Neural cell (in vitro differentiated cells): ENCODE data around the gene FRY. TPM values are rescaled to one million over a fixed set of nuclear protein-coding genes. Genes with fewer than 3 reads are reported as not detected.

Experiments
- H2AFZ ChIP-seq: fragments of 200-600, 300-800 bp; sonication (generic), shearing (Covaris generic); 2 replicates; pipeline ENCODE4 v1.6.0; 2014; ENCODE audit warnings: low read depth, mild to moderate bottlenecking, antibody characterized with exemption, low read length, moderate library complexity
- H3F3A ChIP-seq: fragments of 200-600 bp; shearing (Covaris generic); 2 replicates; pipeline ENCODE4 v1.6.1; 2016; ENCODE audit warnings: mild to moderate bottlenecking, moderate library complexity, mixed read lengths, antibody characterized with exemption, low read length; ENCODE audit not compliant: insufficient read depth, poor library complexity, severe bottlenecking
- H3K27ac ChIP-seq: fragments of 200-600, 300-800 bp; sonication (generic), shearing (Covaris generic); 2 replicates; pipeline ENCODE4 v1.5.1; 2014; ENCODE audit warnings: mild to moderate bottlenecking, low read length, moderate library complexity
- H3K27me3 ChIP-seq: fragments of 300-800, 200-600 bp; sonication (generic), shearing (Covaris generic); 2 replicates; pipeline ENCODE4 v1.6.0; 2014; ENCODE audit warnings: mild to moderate bottlenecking, low read depth, low read length, moderate library complexity; ENCODE audit not compliant: insufficient read depth
- H3K36me3 ChIP-seq: fragments of 300-800, 200-600 bp; sonication (generic), shearing (Covaris generic); 2 replicates; pipeline ENCODE4 v1.5.1; 2014; ENCODE audit warnings: mild to moderate bottlenecking, antibody characterized with exemption, low read length, moderate library complexity; ENCODE audit not compliant: insufficient read depth
- H3K4me2 ChIP-seq: fragments of 300-800, 200-600 bp; sonication (generic), shearing (Covaris generic); 2 replicates; pipeline ENCODE4 v1.6.0; 2014; ENCODE audit warnings: mild to moderate bottlenecking, low read length
- H3K4me3 ChIP-seq: fragments of 300-800, 200-600 bp; sonication (generic), shearing (Covaris generic); 2 replicates; pipeline ENCODE4 v1.5.1; 2014; ENCODE audit warnings: mild to moderate bottlenecking, low read length, moderate library complexity
- H3K79me2 ChIP-seq: fragments of 200-600 bp; shearing (Covaris generic); replicated peaks from 2 replicates; pipeline ENCODE4 v1.6.0; 2014; ENCODE audit warnings: mild to moderate bottlenecking, low read length, moderate library complexity; ENCODE audit not compliant: insufficient read depth
- H3K9ac ChIP-seq: fragments of 300-800, 200-600 bp; sonication (generic), shearing (Covaris generic); 2 replicates; pipeline ENCODE4 v1.6.1; 2016; ENCODE audit warnings: mild to moderate bottlenecking, low read length, mixed read lengths
- H3K9me2 ChIP-seq: fragments of 200-600 bp; shearing (Covaris generic); 2 replicates; pipeline ENCODE4 v1.6.1; 2016; ENCODE audit warnings: mild to moderate bottlenecking, low read length, mixed read lengths; ENCODE audit not compliant: insufficient read depth
- H3K9me3 ChIP-seq: fragments of 200-600, 300-800 bp; sonication (generic), shearing (Covaris generic); 2 replicates; pipeline ENCODE4 v1.6.1; 2016; ENCODE audit warnings: mild to moderate bottlenecking, mixed run types, low read length, moderate library complexity, mixed read lengths
- H4K20me1 ChIP-seq: fragments of 200-600 bp; shearing (Covaris generic); 2 replicates; pipeline ENCODE4 v1.6.1; 2016; ENCODE audit warnings: mild to moderate bottlenecking, mixed run types; ENCODE audit not compliant: insufficient read depth
- CTCF ChIP-seq: fragments of 450-650 bp; IDR thresholded peaks from 2 replicates; pipeline ENCODE4 v1.5.1; 2014; ENCODE audit warnings: antibody characterized with exemption, mild to moderate bottlenecking, moderate library complexity; ENCODE audit not compliant: poor library complexity, severe bottlenecking
- EP300 ChIP-seq: fragments of 450-650 bp; conservative IDR thresholded peaks from 2 replicates; pipeline ENCODE4 v1.6.1; 2014; ENCODE audit warnings: antibody characterized with exemption, mild to moderate bottlenecking, moderate library complexity; ENCODE audit not compliant: poor library complexity, severe bottlenecking
- EZH2 ChIP-seq: fragments of 200-600, 300-800 bp; shearing (Covaris generic), sonication (generic); IDR thresholded peaks from 2 replicates; pipeline ENCODE4 v1.6.1; 2014; ENCODE audit warnings: antibody characterized with exemption, low read length, borderline replicate concordance, mild to moderate bottlenecking; ENCODE audit not compliant: insufficient read depth, poor library complexity, severe bottlenecking
- MXI1 ChIP-seq: fragments of 450-650 bp; conservative IDR thresholded peaks from 2 replicates; pipeline ENCODE4 v1.6.1; 2014; ENCODE audit warnings: antibody characterized with exemption, mild to moderate bottlenecking; ENCODE audit not compliant: poor library complexity, severe bottlenecking
- POLR2AphosphoS5 ChIP-seq: IDR thresholded peaks from 2 replicates; pipeline ENCODE4 v1.6.1; 2012
- RAD21 ChIP-seq: fragments of 450-650 bp; conservative IDR thresholded peaks from 2 replicates; pipeline ENCODE4 v1.6.1; 2014; ENCODE audit warnings: antibody characterized with exemption, mild to moderate bottlenecking, moderate library complexity
- SMC3 ChIP-seq: fragments of 450-650 bp; conservative IDR thresholded peaks from 2 replicates; pipeline ENCODE4 v1.6.1; 2014; ENCODE audit warnings: antibody characterized with exemption, mild to moderate bottlenecking, moderate library complexity; ENCODE audit not compliant: poor library complexity
- TAF1 ChIP-seq: IDR thresholded peaks from 2 replicates; pipeline ENCODE4 v1.6.1; 2012; ENCODE audit warnings: low read depth
- polyA plus RNA-seq: library from polyadenylated mRNA; depleted of rRNA; stranded (reverse); fragments of >200 nt; gene quantifications from 2 replicates; pipeline ENCODE4 v1.2.3, GENCODE V29; 2014
- TF ChIP-seq, protein P1 (sequence below): IDR thresholded peaks from 2 replicates; pipeline ENCODE4 v1.6.1; 2012; ENCODE audit warnings: borderline replicate concordance

FRY gene
- polyA plus RNA-seq, 1 donor from 2014 or later = 49.3 TPM

GRCh38 chr13:32248801-32249200 is 217.2 kb downstream of the FRY start:
- Histone ChIP-seq H3K79me2 (no peaks in the 10 kb centered on the region), H3K9me3 (no peaks in the 10 kb centered on the region), H4K20me1 (no peaks in the 10 kb centered on the region), H3K27ac (no peak overlapping the region), H3F3A (no peaks in the 10 kb centered on the region), H3K9ac (no peak overlapping the region), H3K4me2 (no peak overlapping the region), H3K27me3 (no peaks in the 10 kb centered on the region), H3K9me2 (no peaks in the 10 kb centered on the region), H2AFZ (no peak overlapping the region), H3K36me3 (peaks cover 25% of the 10 kb centered on the region), H3K4me3 (no peak overlapping the region)
- TF ChIP-seq EZH2 = no peak
- TF ChIP-seq POLR2AphosphoS5 = no peak
- no peak for TF ChIP-seq RAD21
- TF ChIP-seq, protein P1, sequence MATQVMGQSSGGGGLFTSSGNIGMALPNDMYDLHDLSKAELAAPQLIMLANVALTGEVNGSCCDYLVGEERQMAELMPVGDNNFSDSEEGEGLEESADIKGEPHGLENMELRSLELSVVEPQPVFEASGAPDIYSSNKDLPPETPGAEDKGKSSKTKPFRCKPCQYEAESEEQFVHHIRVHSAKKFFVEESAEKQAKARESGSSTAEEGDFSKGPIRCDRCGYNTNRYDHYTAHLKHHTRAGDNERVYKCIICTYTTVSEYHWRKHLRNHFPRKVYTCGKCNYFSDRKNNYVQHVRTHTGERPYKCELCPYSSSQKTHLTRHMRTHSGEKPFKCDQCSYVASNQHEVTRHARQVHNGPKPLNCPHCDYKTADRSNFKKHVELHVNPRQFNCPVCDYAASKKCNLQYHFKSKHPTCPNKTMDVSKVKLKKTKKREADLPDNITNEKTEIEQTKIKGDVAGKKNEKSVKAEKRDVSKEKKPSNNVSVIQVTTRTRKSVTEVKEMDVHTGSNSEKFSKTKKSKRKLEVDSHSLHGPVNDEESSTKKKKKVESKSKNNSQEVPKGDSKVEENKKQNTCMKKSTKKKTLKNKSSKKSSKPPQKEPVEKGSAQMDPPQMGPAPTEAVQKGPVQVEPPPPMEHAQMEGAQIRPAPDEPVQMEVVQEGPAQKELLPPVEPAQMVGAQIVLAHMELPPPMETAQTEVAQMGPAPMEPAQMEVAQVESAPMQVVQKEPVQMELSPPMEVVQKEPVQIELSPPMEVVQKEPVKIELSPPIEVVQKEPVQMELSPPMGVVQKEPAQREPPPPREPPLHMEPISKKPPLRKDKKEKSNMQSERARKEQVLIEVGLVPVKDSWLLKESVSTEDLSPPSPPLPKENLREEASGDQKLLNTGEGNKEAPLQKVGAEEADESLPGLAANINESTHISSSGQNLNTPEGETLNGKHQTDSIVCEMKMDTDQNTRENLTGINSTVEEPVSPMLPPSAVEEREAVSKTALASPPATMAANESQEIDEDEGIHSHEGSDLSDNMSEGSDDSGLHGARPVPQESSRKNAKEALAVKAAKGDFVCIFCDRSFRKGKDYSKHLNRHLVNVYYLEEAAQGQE = no peak
- TF ChIP-seq EP300 = no peak
- no peak for TF ChIP-seq MXI1
- TF ChIP-seq CTCF = no peak

DNA sequence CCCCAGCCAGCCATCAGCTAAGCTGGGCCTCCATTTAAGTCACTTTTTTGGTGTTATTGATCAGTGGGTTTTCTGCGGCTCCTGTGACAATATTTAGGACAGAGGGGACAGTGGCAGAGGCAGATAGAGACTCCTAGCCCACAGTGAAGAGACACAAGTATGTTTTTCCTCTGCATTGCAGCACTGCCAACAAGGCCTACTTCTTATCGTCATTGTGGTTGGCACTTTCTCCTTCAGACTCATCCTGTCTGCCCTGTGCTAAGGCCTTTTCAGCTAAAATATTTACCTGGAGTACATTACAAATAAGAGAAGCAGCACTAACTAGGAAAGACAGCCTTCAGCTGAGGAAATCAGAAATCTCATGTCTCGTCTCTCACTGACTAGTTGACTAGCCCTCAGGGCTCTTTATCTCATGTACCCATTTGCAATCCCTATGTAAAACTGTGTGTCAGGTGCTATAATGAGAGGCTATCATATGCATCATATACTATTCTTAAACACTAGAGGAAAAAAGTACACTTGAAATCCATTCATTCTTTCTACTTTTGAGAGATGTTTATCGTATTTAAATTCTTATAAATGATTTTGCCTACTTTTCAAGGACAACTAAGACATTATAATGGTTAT is 221.4 kb downstream of the FRY start:
- Histone ChIP-seq H3K9ac (no peak overlapping the region), H3K27me3 (no peaks in the 10 kb centered on the region)

More for the DNA sequence above, 221.4 kb downstream of the FRY start:
- no peaks in the 10 kb centered on the region for H3K9me2 ChIP-seq
- H3K9me3 ChIP-seq = no peaks in the 10 kb centered on the region
- no peak overlapping the region for H2AFZ ChIP-seq
- H4K20me1 ChIP-seq = no peaks in the 10 kb centered on the region
- no peak overlapping the region for H3K4me3 ChIP-seq
- no peaks in the 10 kb centered on the region for H3K79me2 ChIP-seq
- TF ChIP-seq EP300 (no peak), EZH2 (no peak), TAF1 (no peak), CTCF (no peak), SMC3 (no peak), POLR2AphosphoS5 (no peak)
- H3K36me3 ChIP-seq = peaks cover 25% of the 10 kb centered on the region
- no peaks in the 10 kb centered on the region for H3F3A ChIP-seq
- no peak overlapping the region for H3K27ac ChIP-seq
- H3K4me2 ChIP-seq = no peak overlapping the region
